Gastrocnemius medialis (tissue), 4 donors: ENCODE results near the gene NPM1.

Experiments
- POLR2A ChIP-seq, 2 donors: fragments of 450-650 bp; IDR thresholded peaks; one replicate each; pipeline ENCODE4 v1.6.1; 2017; ENCODE audit warnings: antibody characterized with exemption in 2 of 2, mild to moderate bottlenecking in 2 of 2, moderate library complexity in 2 of 2
- TF ChIP-seq, protein P1 (sequence below), 5 experiments: fragments of 450-650 bp in 3 of 5; fragments of 200-600 bp in 2 of 5; sonication (generic) in 2 of 5; IDR thresholded peaks in 4 of 5; conservative IDR thresholded peaks in 1 of 5; 1 replicate in 4 of 5; 2 replicates in 1 of 5; pipeline ENCODE4 v1.5.1; 2016 to 2019; ENCODE audit warnings: antibody characterized with exemption in 5 of 5, mild to moderate bottlenecking in 3 of 5, moderate library complexity in 3 of 5

DNA sequence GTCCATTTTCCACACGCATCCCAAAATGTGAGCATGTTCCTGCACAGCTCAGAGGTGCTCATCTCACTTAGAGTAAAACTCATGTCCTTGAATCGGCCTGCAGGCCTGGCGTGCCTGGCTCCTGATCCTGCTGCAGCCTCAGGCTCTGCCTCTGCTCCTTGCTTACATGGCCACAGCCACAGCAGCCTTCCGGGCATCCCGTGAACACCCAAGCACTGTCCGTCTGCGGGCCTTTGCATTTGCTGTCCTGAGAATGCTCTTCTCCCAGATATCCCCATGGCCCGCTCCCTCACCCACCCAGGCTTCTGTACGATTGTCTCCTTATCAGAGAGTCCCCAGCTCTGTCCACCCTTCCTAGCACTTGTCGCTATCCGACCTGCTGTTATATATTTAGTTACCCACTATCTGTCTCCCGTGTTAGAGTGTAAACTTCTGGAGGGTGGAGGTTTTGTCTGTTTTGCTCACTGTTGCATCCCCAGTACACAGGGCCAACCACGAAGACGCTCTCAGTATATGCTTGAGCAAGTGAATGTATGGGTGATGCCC is 53.7 kb downstream of the NPM1 start:
- TF ChIP-seq, protein P1, sequence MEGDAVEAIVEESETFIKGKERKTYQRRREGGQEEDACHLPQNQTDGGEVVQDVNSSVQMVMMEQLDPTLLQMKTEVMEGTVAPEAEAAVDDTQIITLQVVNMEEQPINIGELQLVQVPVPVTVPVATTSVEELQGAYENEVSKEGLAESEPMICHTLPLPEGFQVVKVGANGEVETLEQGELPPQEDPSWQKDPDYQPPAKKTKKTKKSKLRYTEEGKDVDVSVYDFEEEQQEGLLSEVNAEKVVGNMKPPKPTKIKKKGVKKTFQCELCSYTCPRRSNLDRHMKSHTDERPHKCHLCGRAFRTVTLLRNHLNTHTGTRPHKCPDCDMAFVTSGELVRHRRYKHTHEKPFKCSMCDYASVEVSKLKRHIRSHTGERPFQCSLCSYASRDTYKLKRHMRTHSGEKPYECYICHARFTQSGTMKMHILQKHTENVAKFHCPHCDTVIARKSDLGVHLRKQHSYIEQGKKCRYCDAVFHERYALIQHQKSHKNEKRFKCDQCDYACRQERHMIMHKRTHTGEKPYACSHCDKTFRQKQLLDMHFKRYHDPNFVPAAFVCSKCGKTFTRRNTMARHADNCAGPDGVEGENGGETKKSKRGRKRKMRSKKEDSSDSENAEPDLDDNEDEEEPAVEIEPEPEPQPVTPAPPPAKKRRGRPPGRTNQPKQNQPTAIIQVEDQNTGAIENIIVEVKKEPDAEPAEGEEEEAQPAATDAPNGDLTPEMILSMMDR (IDR thresholded peaks at IDR 0.05 in 4 of 5, conservative IDR thresholded peaks at IDR 0.05 in 1 of 5) = no peak
- no peak for TF ChIP-seq POLR2A (IDR thresholded peaks at IDR 0.05)
